ENCODE data around the gene LPCAT3. TPM values are rescaled to one million over a fixed set of nuclear protein-coding genes. Genes with fewer than 3 reads are reported as not detected.

The LPCAT3 gene
- total and polyA plus RNA-seq, 8 donors, result 22.4 to 36.5 (median 32.0) TPM

GRCh38 chr12:6928022-6928702, 90.1 kb downstream of the LPCAT3 start:
- H3K27me3 ChIP-seq, result no peaks in the 10 kb centered on the region
- ATAC-seq (peak in 2 of 4 donors; percentile 11 to 20), FAIRE-seq (no peak), DNase-seq (peak in 3 of 6 donors; percentile 63 to 75 (median 74))
- intact Hi-C loops (cut with DNase I), result loop anchor here in 1 of 3 donors (10.0 kb wide), 1 partner anchor 167 kb away; the partner anchor contains the start of gene C1R
- H3K4me3 ChIP-seq, result peak overlapping the region; percentile 42 to 81 (median 71)
- H3K36me3 ChIP-seq, result no peaks in the 10 kb centered on the region
- peaks cover 13 to 43% (median 23%) of the 10 kb centered on the region in 3 donors for H3K4me1 ChIP-seq
- H3K9me3 ChIP-seq, result no peaks in the 10 kb centered on the region
- WGBS, 2 donors, result 1 to 2% methylated on average over 21 to 76 of the region's 79 CpGs
- TF ChIP-seq, protein P1, sequence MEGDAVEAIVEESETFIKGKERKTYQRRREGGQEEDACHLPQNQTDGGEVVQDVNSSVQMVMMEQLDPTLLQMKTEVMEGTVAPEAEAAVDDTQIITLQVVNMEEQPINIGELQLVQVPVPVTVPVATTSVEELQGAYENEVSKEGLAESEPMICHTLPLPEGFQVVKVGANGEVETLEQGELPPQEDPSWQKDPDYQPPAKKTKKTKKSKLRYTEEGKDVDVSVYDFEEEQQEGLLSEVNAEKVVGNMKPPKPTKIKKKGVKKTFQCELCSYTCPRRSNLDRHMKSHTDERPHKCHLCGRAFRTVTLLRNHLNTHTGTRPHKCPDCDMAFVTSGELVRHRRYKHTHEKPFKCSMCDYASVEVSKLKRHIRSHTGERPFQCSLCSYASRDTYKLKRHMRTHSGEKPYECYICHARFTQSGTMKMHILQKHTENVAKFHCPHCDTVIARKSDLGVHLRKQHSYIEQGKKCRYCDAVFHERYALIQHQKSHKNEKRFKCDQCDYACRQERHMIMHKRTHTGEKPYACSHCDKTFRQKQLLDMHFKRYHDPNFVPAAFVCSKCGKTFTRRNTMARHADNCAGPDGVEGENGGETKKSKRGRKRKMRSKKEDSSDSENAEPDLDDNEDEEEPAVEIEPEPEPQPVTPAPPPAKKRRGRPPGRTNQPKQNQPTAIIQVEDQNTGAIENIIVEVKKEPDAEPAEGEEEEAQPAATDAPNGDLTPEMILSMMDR (IDR thresholded peaks at IDR 0.05), result no peak
- peak overlapping the region; percentile 68 to 93 (median 88) for H3K27ac ChIP-seq

DNA sequence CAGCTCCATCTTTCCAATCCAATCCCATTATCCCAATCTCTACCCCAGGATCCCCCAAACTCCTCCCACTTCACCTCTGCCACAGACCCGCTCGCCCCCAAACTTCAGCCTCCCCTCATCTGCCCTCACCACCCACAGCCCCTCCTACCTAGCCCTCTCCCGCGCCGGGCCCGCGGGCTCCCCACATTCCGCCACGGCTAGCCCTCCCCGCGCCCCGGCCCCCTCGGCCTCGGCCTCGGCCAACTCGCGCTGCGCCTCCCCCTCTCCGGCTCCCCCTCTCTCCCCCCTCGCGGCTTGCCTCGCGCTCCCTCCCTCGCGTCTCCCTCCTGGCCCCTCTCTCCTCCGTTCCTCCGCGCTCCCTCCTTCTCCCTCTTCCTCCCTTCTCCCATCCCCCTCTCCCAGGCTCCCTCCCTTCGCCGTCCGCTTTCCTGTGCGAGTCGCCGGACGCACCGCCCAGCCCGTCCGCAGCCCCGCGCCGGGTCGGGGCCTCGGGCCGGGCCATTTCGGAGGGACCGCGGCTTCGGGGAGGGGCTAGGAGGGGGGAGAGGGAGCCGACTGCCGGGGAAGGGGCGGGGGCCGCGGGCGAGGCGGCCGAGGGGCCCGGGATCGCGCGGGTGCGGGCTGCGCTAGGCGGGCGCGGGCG, 90.8 kb downstream of the LPCAT3 start, which contains the start of gene ATN1:
TSS of gene ATN1 (plus strand) at position 581 of the 643 bp plus-strand sequence. CDS start 6,043 bp downstream, outside the sequence.
- DNase-seq (peak; percentile 65 to 88 (median 80)), FAIRE-seq (no peak), ATAC-seq (peak; percentile 28 to 55 (median 38))
- Histone ChIP-seq H3K36me3 (no peaks in the 10 kb centered on the region), H3K4me3 (peak within 1 kb of the TSS; percentile 46 to 81 (median 71)), H3K27me3 (no peaks in the 10 kb centered on the region), H3K9me3 (no peaks in the 10 kb centered on the region), H3K27ac (peak within 1 kb of the TSS; percentile 68 to 93 (median 88)), H3K4me1 (peaks cover 13 to 43% (median 23%) of the 10 kb centered on the region in 3 donors)
- 1% methylated on average over 40 to 66 of the region's 66 CpGs for WGBS, 2 donors
- intact Hi-C loops (cut with DNase I), result loop anchor here in 1 of 3 donors (10.0 kb wide), 1 partner anchor 167 kb away; the partner anchor contains the start of gene C1R
- TF ChIP-seq, protein P1 (IDR thresholded peaks at IDR 0.05), result no peak

Small RNAs within 50 kb of the gene (microRNA-seq; reads per million reads assigned to microRNA genes)
- gene MIR141 (4,196 to 8,906 reads per million in 2 donors), gene MIR200C (38,233 to 90,951 reads per million in 2 donors)

Other genes with a start within 250 kb of the LPCAT3 start
- under 1 TPM in 5 of 6 donors, not detected in 1; 0.15 to 0.32 (median 0.19) TPM for gene LAG3, start 246.0 kb downstream of the LPCAT3 start, total RNA-seq
- under 1 TPM; 0.70 to 0.91 TPM for gene LAG3, start 246.0 kb downstream of the LPCAT3 start, polyA plus RNA-seq
- gene CD4, start 228.9 kb downstream of the LPCAT3 start, total RNA-seq, result 10 to 100 TPM in 1 of 6 donors, 1 to 10 TPM in 5; 1.2 to 19.9 (median 4.0) TPM
- 1 to 10 TPM; 1.2 to 2.0 TPM for gene CD4, start 228.9 kb downstream of the LPCAT3 start, polyA plus RNA-seq
- gene GPR162, start 196.7 kb downstream of the LPCAT3 start, total RNA-seq, result 1 to 10 TPM in 2 of 6 donors, under 1 TPM in 4; 0.41 to 4.9 (median 0.85) TPM
- 1 to 10 TPM; 5.2 to 8.8 TPM for gene GPR162, start 196.7 kb downstream of the LPCAT3 start, polyA plus RNA-seq
- gene P3H3, start 190.1 kb downstream of the LPCAT3 start, total RNA-seq, result 10 to 100 TPM in 2 of 6 donors, 1 to 10 TPM in 4; 5.6 to 17.3 (median 9.2) TPM
- 10 to 100 TPM; 21.6 to 32.8 TPM for gene P3H3, start 190.1 kb downstream of the LPCAT3 start, polyA plus RNA-seq
- 1 to 10 TPM in 5 of 6 donors, under 1 TPM in 1; 0.89 to 2.7 (median 1.5) TPM for gene GNB3, start 177.6 kb downstream of the LPCAT3 start, total RNA-seq
- gene GNB3, start 177.6 kb downstream of the LPCAT3 start, polyA plus RNA-seq, result 10 to 100 TPM in 1 of 2 donors, 1 to 10 TPM in 1; 6.2 to 12.6 TPM
- 1 to 10 TPM in 1 of 6 donors, under 1 TPM in 5; 0.08 to 1.1 (median 0.56) TPM for gene CDCA3, start 167.2 kb downstream of the LPCAT3 start, total RNA-seq
- gene CDCA3, start 167.2 kb downstream of the LPCAT3 start, polyA plus RNA-seq, result 1 to 10 TPM in 1 of 2 donors, under 1 TPM in 1; 0.80 to 1.2 TPM
- 10 to 100 TPM; 17.8 to 38.4 (median 29.2) TPM for gene USP5, start 166.3 kb downstream of the LPCAT3 start, total RNA-seq
- 10 to 100 TPM; 18.3 to 25.2 TPM for gene USP5, start 166.3 kb downstream of the LPCAT3 start, polyA plus RNA-seq
- 100 to 1,000 TPM in 4 of 6 donors, 10 to 100 TPM in 2; 88.5 to 211 (median 128) TPM for gene TPI1, start 150.9 kb downstream of the LPCAT3 start, total RNA-seq
- 100 to 1,000 TPM in 1 of 2 donors, 10 to 100 TPM in 1; 93.1 to 247 TPM for gene TPI1, start 150.9 kb downstream of the LPCAT3 start, polyA plus RNA-seq
- 1 to 10 TPM; 3.1 to 5.2 (median 4.4) TPM for gene SPSB2, start 145.2 kb downstream of the LPCAT3 start, total RNA-seq
- gene SPSB2, start 145.2 kb downstream of the LPCAT3 start, polyA plus RNA-seq, result 10 to 100 TPM; 10.6 to 12.5 TPM
- 1 to 10 TPM; 1.7 to 5.2 (median 3.4) TPM for gene LRRC23, start 113.7 kb downstream of the LPCAT3 start, total RNA-seq
- gene LRRC23, start 113.7 kb downstream of the LPCAT3 start, polyA plus RNA-seq, result 10 to 100 TPM in 1 of 2 donors, 1 to 10 TPM in 1; 8.8 to 13.0 TPM
- 1 to 10 TPM; 2.3 to 8.0 (median 4.5) TPM for gene ENO2, start 103.9 kb downstream of the LPCAT3 start, total RNA-seq
- gene ENO2, start 103.9 kb downstream of the LPCAT3 start, polyA plus RNA-seq, result 10 to 100 TPM; 12.7 to 53.6 TPM
- 10 to 100 TPM; 30.9 to 54.5 (median 36.2) TPM for gene ATN1, start 90.5 kb downstream of the LPCAT3 start, total RNA-seq
- gene ATN1, start 90.5 kb downstream of the LPCAT3 start, polyA plus RNA-seq, result 100 to 1,000 TPM; 110 to 113 TPM
- gene RNU7-1, start 74.7 kb downstream of the LPCAT3 start, total RNA-seq, result not detected
- not detected for gene RNU7-1, start 74.7 kb downstream of the LPCAT3 start, polyA plus RNA-seq
- gene C12orf57, start 74.5 kb downstream of the LPCAT3 start, total RNA-seq, result 100 to 1,000 TPM in 2 of 6 donors, 10 to 100 TPM in 4; 86.8 to 154 (median 97.6) TPM
- 100 to 1,000 TPM; 176 to 314 TPM for gene C12orf57, start 74.5 kb downstream of the LPCAT3 start, polyA plus RNA-seq
- gene PTPN6, start 67.1 kb downstream of the LPCAT3 start, total RNA-seq, result 10 to 100 TPM; 13.3 to 37.9 (median 17.8) TPM
- gene PTPN6, start 67.1 kb downstream of the LPCAT3 start, polyA plus RNA-seq, result 10 to 100 TPM; 48.7 to 53.1 TPM
- gene PHB2, start 47.8 kb downstream of the LPCAT3 start, total RNA-seq, result 100 to 1,000 TPM in 3 of 6 donors, 10 to 100 TPM in 3; 79.7 to 139 (median 101) TPM
- gene PHB2, start 47.8 kb downstream of the LPCAT3 start, polyA plus RNA-seq, result 10 to 100 TPM; 74.7 to 91.9 TPM
- gene EMG1, start 47.6 kb downstream of the LPCAT3 start, total RNA-seq, result 10 to 100 TPM in 5 of 6 donors, 1 to 10 TPM in 1; 8.9 to 20.2 (median 17.0) TPM
- gene EMG1, start 47.6 kb downstream of the LPCAT3 start, polyA plus RNA-seq, result 10 to 100 TPM in 1 of 2 donors, 1 to 10 TPM in 1; 9.4 to 12.9 TPM
- 100 to 1,000 TPM in 1 of 6 donors, 10 to 100 TPM in 5; 20.4 to 162 (median 58.8) TPM for gene C1S, start 42.2 kb upstream of the LPCAT3 start, total RNA-seq
- 10 to 100 TPM; 36.5 to 47.2 TPM for gene C1S, start 42.2 kb upstream of the LPCAT3 start, polyA plus RNA-seq
- gene C1R, start 74.0 kb upstream of the LPCAT3 start, total RNA-seq, result 100 to 1,000 TPM in 2 of 6 donors, 10 to 100 TPM in 4; 20.2 to 212 (median 66.8) TPM
- gene C1R, start 74.0 kb upstream of the LPCAT3 start, polyA plus RNA-seq, result 10 to 100 TPM; 54.9 to 66.1 TPM
- 10 to 100 TPM; 36.8 to 57.7 (median 44.7) TPM for gene C1RL, start 90.7 kb upstream of the LPCAT3 start, total RNA-seq
- gene C1RL, start 90.7 kb upstream of the LPCAT3 start, polyA plus RNA-seq, result 10 to 100 TPM; 36.5 to 60.5 TPM
- gene RBP5, start 110.4 kb upstream of the LPCAT3 start, total RNA-seq, result 1 to 10 TPM in 5 of 6 donors, under 1 TPM in 1; 0.73 to 3.2 (median 2.2) TPM
- gene RBP5, start 110.4 kb upstream of the LPCAT3 start, polyA plus RNA-seq, result 1 to 10 TPM; 3.9 to 7.8 TPM
- 10 to 100 TPM in 5 of 6 donors, 1 to 10 TPM in 1; 7.8 to 26.2 (median 13.1) TPM for gene CLSTN3, start 111.9 kb upstream of the LPCAT3 start, total RNA-seq
- 10 to 100 TPM; 21.6 to 25.8 TPM for gene CLSTN3, start 111.9 kb upstream of the LPCAT3 start, polyA plus RNA-seq
- 10 to 100 TPM; 25.7 to 37.7 (median 34.1) TPM for gene PEX5, start 171.2 kb upstream of the LPCAT3 start, total RNA-seq
- gene PEX5, start 171.2 kb upstream of the LPCAT3 start, polyA plus RNA-seq, result 10 to 100 TPM; 14.9 to 21.6 TPM